Mucosa of rectum (tissue), 2 donors: Measurements from ENCODE around the gene CEP350.
"Not testable (repeated sequence)": the region's sequence is repeated elsewhere in the genome, so short reads cannot be mapped to it uniquely, and the experiment has no call there.

Experiments
- H3K27ac ChIP-seq, 2 donors: one replicate each; pipeline ENCODE4 v1.7.0; 2013; ENCODE audit warnings: inconsistent platforms in 2 of 2, low read depth in 2 of 2, low read length in 2 of 2
- H3K27me3 ChIP-seq, 2 donors: one replicate each; pipeline ENCODE4 v1.7.0; 2013; ENCODE audit warnings: low read length in 2 of 2; ENCODE audit not compliant: control insufficient read depth in 2 of 2, insufficient read depth in 2 of 2
- H3K36me3 ChIP-seq, 2 donors: one replicate each; pipeline ENCODE4 v1.7.0; 2013; ENCODE audit warnings: low read length in 2 of 2; ENCODE audit not compliant: control insufficient read depth in 2 of 2, insufficient read depth in 2 of 2
- H3K4me1 ChIP-seq, 2 donors: one replicate each; pipeline ENCODE4 v1.7.0; 2013; ENCODE audit warnings: low read length in 2 of 2, mild to moderate bottlenecking in 1 of 2; ENCODE audit not compliant: control insufficient read depth in 2 of 2, insufficient read depth in 2 of 2
- H3K4me3 ChIP-seq, 2 donors: one replicate each; pipeline ENCODE4 v1.7.0; 2013; ENCODE audit warnings: low read length in 2 of 2
- H3K9ac ChIP-seq, 2 donors: one replicate each; pipeline ENCODE4 v1.7.0; 2013; ENCODE audit warnings: low read length in 2 of 2, low read depth in 1 of 2, mild to moderate bottlenecking in 1 of 2
- H3K9me3 ChIP-seq, 2 donors: one replicate each; pipeline ENCODE4 v1.7.0; 2013; ENCODE audit warnings: low read length in 2 of 2; ENCODE audit not compliant: control insufficient read depth in 2 of 2
- donor health status: healthy.
- donor health status: Normal muscosa, but diverticular disease.

The CEP350 gene

DNA sequence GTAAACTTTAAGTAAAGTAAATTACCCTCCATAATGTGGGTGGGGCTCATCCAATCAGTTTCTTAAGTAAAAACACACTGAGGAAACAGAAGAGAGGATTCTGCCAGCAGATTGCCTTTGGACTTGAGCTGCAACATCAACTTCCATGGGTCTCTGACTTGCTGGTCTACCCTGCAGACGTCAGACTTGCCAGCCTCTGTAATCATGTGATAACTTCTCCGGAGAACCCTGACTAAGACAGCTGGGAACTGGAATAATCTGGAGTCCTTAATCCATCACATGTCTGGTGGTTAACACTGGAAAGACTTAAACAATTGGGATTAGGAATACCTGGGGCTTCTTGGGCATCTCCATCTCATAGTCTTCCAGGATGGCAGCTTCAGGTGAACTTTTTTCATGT, 13.2 kb upstream of the CEP350 start:
- no peaks in the 10 kb centered on the region for H3K9me3 ChIP-seq
- no peak overlapping the region for H3K9ac ChIP-seq

DNA sequence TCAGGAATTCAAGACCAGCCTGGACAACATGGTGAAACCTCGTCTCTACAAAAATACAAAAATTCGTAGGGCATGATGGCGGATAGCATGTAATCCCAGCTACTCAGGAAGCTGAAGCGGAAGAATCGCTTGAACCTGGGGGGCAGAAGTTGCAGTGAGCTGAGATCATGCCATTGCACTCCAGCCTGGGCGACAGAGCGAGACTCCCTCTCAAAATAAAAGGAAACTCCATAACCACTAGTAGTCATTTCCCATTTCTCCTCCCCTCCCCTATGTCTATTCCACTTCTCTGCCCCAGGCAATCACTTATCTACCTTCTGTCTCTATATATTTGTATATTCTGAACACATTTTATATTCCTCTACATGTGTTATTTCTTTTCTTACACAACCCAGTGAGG, 4.0 kb upstream of the CEP350 start:
- Histone ChIP-seq H3K9me3 (no peaks in the 10 kb centered on the region), H3K36me3 (no peaks in the 10 kb centered on the region), H3K9ac (no peak overlapping the region), H3K4me1 (peaks cover 5 to 10% of the 10 kb centered on the region in 2 donors), H3K4me3 (no peak overlapping the region), H3K27ac (no peak overlapping the region), H3K27me3 (no peaks in the 10 kb centered on the region)

More for the DNA sequence above, 13.2 kb upstream of the CEP350 start:
- no peaks in the 10 kb centered on the region for H3K4me1 ChIP-seq
- no peak overlapping the region for H3K27ac ChIP-seq
- H3K36me3 ChIP-seq = no peaks in the 10 kb centered on the region
- no peak overlapping the region for H3K4me3 ChIP-seq
- H3K27me3 ChIP-seq = no peaks in the 10 kb centered on the region

DNA sequence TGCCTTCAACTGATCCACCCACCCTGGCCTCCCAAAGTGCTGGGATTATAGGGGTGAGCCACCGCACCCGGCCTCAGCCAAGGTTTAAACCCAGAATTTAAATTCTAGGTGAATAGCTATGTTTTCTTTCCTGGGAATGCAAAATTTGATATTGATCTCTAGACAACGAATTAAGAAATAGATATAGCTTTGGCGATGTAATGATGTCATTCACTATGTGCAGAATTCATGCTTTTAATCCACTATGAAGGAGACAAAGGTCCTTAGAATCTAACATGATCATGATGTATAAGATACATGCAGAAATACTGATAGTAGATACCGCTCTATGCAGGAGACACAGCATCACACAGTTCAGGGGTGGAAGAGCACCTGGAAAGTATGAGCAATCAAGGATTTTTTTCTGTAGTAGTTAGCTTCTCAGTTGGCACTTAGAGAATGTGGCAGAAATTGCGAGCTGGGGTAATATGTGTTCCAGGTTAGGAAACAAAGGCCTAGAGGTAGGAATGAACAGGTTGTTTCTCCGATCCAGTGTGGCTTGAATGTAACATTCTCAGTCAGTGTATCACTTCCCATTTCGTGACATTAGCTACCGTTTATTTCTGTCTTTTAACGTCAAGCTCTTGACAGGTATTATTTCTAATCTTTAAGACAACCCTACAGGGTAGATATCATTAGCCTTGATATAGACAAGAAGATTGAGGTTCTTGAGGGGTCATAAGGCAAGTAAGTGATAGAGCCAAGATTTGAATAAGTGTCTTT, 3.0 kb upstream of the CEP350 start:
- Histone ChIP-seq H3K27me3 (no peaks in the 10 kb centered on the region), H3K36me3 (no peaks in the 10 kb centered on the region), H3K4me1 (peaks cover 8 to 19% of the 10 kb centered on the region in 2 donors), H3K27ac (peak overlapping the region in 1 of 2 donors; percentile 38), H3K4me3 (no peak overlapping the region), H3K9me3 (no peaks in the 10 kb centered on the region), H3K9ac (peak overlapping the region in 1 of 2 donors; percentile 14)

DNA sequence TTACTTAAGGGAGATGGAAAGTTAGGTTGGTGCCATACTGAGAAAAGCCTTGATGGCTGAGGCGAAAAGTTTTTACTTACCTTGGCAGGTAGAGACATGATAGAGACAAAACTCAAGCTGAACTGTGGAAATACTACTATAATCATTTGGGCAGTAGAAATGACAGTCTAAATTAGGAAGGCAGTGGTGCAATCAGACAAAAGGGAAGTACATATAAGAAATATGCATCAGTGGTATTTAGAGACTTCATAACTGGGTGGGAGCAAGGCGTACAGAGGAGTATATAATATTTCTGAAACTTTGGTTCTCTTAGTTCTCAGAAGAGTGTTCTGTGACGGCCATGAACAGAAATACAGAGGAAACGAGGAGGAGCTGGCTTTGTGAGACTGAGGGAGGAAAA, 2.4 kb upstream of the CEP350 start:
- H3K36me3 ChIP-seq = no peaks in the 10 kb centered on the region
- no peaks in the 10 kb centered on the region for H3K9me3 ChIP-seq
- H3K9ac ChIP-seq = no peak overlapping the region
- peak overlapping the region in 1 of 2 donors; percentile 38 for H3K27ac ChIP-seq
- no peak overlapping the region for H3K4me3 ChIP-seq
- peaks cover 8 to 19% of the 10 kb centered on the region in 2 donors for H3K4me1 ChIP-seq
- no peaks in the 10 kb centered on the region for H3K27me3 ChIP-seq

DNA sequence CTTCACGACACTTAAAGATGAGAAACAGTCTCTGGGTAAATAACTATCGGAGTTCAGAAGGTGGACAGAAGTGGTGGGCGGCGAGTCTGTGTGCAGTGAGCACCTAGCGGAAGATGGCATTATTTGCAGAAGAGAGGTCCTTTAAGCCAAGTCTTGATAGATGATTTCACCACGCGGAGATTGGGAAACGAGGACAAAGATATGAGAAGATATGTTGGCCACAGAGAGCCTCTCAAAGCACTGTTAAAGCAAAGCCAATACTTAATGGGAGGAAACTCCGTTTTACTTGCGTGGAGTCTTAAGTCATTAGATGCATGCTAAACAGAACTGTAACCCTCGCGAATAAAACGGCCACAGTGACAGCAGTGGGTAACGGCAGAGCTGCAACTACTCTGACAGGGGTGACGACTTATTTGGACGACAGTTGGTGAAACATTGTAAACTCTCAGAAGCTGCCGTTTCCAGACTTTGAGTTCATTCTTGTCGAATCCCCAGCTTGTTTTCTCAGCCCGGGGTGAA, 577 bp upstream of the CEP350 start:
- H3K27me3 ChIP-seq = no peaks in the 10 kb centered on the region
- no peaks in the 10 kb centered on the region for H3K36me3 ChIP-seq
- peak overlapping the region; percentile 94 to 95 for H3K27ac ChIP-seq
- peak overlapping the region; percentile 93 to 96 for H3K9ac ChIP-seq
- H3K9me3 ChIP-seq = no peaks in the 10 kb centered on the region
- H3K4me3 ChIP-seq = peak overlapping the region; percentile 84 to 99
- peaks cover 8 to 19% of the 10 kb centered on the region in 2 donors for H3K4me1 ChIP-seq

DNA sequence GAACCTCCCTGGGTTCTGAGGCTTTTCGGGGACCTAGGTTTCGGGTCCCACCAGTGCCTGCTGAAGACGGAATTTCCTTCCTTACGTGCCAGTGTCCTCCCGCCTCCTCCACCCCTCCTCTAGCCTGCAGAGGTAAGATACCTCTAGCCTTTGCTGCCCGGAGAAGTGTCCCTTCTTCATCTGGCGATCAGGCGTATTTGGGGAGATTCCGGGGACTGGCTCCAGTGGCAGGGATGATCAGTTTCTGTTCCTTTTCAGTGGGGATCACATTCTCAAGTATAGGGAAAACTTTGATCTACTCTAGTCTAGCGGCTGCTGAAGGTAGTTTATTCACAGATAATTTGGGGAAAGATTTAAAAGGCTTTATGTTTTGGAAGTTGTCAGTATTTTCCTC, 674 bp downstream of the CEP350 start:
- Histone ChIP-seq H3K27ac (peak overlapping the region; percentile 94 to 95), H3K9ac (peak overlapping the region; percentile 93 to 96), H3K27me3 (no peaks in the 10 kb centered on the region), H3K9me3 (no peaks in the 10 kb centered on the region), H3K36me3 (no peaks in the 10 kb centered on the region), H3K4me3 (peak overlapping the region; percentile 84 to 99), H3K4me1 (peaks cover 8 to 19% of the 10 kb centered on the region in 2 donors)

DNA sequence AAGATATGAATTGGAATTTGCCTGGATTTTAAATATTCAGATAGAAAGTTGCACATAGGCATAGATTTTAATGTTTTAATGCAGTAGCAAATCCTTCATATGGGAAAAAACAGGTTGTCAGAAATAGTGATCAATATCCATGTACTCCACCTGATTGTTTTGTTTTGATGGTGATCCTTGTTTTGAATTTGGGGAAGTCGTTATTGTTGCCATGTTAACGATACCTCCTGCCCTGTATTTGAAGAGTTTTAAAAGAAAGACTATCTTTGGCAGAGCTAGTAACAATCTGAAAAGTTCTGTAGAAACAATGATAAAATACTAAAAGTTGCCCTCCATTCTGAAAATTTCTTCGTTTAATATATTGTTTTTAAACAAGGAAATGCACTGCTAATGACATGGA, 1.1 kb downstream of the CEP350 start:
- no peaks in the 10 kb centered on the region for H3K9me3 ChIP-seq
- no peaks in the 10 kb centered on the region for H3K36me3 ChIP-seq
- peak overlapping the region; percentile 84 to 99 for H3K4me3 ChIP-seq
- H3K27ac ChIP-seq = no peak overlapping the region
- no peaks in the 10 kb centered on the region for H3K27me3 ChIP-seq
- H3K4me1 ChIP-seq = peaks cover 8 to 19% of the 10 kb centered on the region in 2 donors
- peak overlapping the region; percentile 20 to 96 for H3K9ac ChIP-seq

DNA sequence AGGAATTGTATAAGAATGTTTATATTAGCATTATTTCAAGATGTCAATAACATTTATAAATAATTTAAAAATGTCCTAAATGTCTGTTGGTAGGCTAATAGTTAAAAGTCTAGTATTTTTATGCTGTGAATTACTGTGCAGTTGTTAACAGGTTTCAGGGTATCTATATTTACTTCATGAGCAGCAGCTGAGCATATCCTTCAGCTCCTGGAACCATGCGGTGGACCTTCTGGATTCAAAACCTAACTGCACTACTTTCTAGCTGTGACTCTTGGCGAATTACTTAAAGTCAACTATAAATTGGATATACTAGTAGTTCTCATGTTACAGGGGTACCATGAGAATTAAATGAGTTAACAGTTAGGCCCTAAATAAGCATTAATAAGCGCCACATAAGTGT, 3.7 kb downstream of the CEP350 start:
- Histone ChIP-seq H3K9ac (no peak overlapping the region), H3K4me3 (no peak overlapping the region), H3K27me3 (no peaks in the 10 kb centered on the region), H3K4me1 (peaks cover 8 to 19% of the 10 kb centered on the region in 2 donors), H3K27ac (no peak overlapping the region), H3K36me3 (no peaks in the 10 kb centered on the region), H3K9me3 (no peaks in the 10 kb centered on the region)

DNA sequence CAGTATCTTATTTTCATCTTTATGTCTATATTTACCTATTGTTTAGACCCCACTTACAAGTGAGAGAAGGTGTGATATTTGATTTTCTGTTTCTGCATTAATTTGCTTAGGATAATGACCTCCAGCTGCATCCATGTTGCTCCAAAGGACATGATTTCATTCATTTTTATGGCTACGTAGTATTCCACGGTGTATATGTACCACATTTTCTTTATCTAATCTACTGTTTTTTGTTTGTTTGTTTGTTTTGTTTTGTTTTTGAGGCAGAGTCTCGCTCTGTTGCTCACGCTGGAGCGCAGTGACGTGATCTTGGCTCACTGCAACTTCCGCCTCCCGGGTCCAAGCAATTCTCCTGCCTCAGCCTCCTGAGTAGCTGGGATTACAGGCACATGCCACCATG, 7.6 kb downstream of the CEP350 start:
- H3K27ac ChIP-seq, H3K27me3 ChIP-seq, H3K36me3 ChIP-seq, H3K9me3 ChIP-seq, H3K9ac ChIP-seq, H3K4me1 ChIP-seq, H3K4me3 ChIP-seq: not testable (repeated sequence)

DNA sequence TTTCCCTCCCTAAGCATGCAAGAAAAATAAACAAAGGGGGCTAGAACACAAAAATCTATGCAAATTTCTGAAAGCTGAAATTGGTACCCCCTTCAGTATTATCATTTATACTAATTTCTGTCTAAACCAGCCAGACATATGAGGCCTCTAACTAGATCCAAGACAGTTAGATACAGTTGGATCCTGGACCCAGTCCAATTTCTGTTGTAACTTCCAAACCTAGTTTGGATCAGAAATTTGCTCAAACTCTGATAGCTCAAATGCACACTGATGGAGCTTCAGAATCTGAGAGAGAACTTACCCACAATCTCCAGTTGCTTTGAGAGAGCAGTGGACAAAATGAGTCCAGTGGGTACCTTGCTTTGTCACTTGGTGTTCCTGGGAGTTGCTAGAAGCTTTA, 11.9 kb downstream of the CEP350 start:
- H3K9me3 ChIP-seq = peaks cover 0 to 3% of the 10 kb centered on the region in 2 donors
- H3K4me1 ChIP-seq = peaks cover 0 to 4% of the 10 kb centered on the region in 2 donors
- H3K9ac ChIP-seq = no peak overlapping the region
- no peaks in the 10 kb centered on the region for H3K27me3 ChIP-seq
- H3K36me3 ChIP-seq = peaks cover 6 to 8% of the 10 kb centered on the region in 2 donors
- H3K4me3 ChIP-seq = no peak overlapping the region
- no peak overlapping the region for H3K27ac ChIP-seq
